SU-DHL-6 (cell line): Measurements from ENCODE around the gene OLFM4.

ENCODE experiments used
- H2AFZ ChIP-seq: fragments of 200-600 bp; sonication (generic); 2 replicates; pipeline ENCODE4 v1.6.1; 2014; ENCODE audit warnings: low read depth, mild to moderate bottlenecking, moderate library complexity, mixed read lengths, antibody characterized with exemption, low read length; ENCODE audit not compliant: severe bottlenecking
- H3F3A ChIP-seq: fragments of 200-600 bp; shearing (Covaris generic); 2 replicates; pipeline ENCODE4 v1.6.0; 2016; ENCODE audit warnings: antibody characterized with exemption, mild to moderate bottlenecking; ENCODE audit not compliant: insufficient read depth
- H3K27ac ChIP-seq: fragments of 200-600 bp; sonication (generic); 2 replicates; pipeline ENCODE4 v1.5.1; 2016; ENCODE audit warnings: low read depth, mild to moderate bottlenecking, low read length, moderate library complexity, mixed read lengths
- H3K27me3 ChIP-seq: fragments of 200-600 bp; sonication (generic), shearing (Covaris generic); 2 replicates; pipeline ENCODE4 v1.6.0; 2014; ENCODE audit warnings: mild to moderate bottlenecking, low read length
- H3K36me3 ChIP-seq: fragments of 200-600 bp; sonication (generic); 2 replicates; pipeline ENCODE4 v1.6.1; 2014; ENCODE audit warnings: mild to moderate bottlenecking, low read length, mixed read lengths
- H3K4me2 ChIP-seq: fragments of 300-600, 200-600 bp; shearing (Covaris generic), sonication (generic); 2 replicates; pipeline ENCODE4 v1.6.0; 2014; ENCODE audit warnings: low read length, low read depth, mild to moderate bottlenecking; ENCODE audit not compliant: poor library complexity, severe bottlenecking
- H3K4me3 ChIP-seq: fragments of 200-600 bp; sonication (generic); 2 replicates; pipeline ENCODE4 v1.5.1; 2014; ENCODE audit warnings: antibody characterized with exemption, low read length, mild to moderate bottlenecking, mixed read lengths; ENCODE audit not compliant: insufficient read depth, poor library complexity, severe bottlenecking
- H3K79me2 ChIP-seq: fragments of 200-600 bp; sonication (generic); 2 replicates; pipeline ENCODE4 v1.6.1; 2014; ENCODE audit warnings: mild to moderate bottlenecking, low read length, moderate library complexity; ENCODE audit not compliant: insufficient read depth
- H3K9ac ChIP-seq: fragments of 200-600 bp; sonication (generic); 2 replicates; pipeline ENCODE4 v1.7.0; 2014; ENCODE audit warnings: mild to moderate bottlenecking, low read length
- H3K9me2 ChIP-seq: fragments of 200-600 bp; sonication (generic); replicated peaks from 2 replicates; pipeline ENCODE4 v1.6.1; 2014; ENCODE audit warnings: low read length; ENCODE audit not compliant: insufficient read depth
- H3K9me3 ChIP-seq: fragments of 200-600 bp; sonication (generic); 2 replicates; pipeline ENCODE4 v1.6.1; 2014; ENCODE audit warnings: low read length, mixed read lengths; ENCODE audit not compliant: insufficient read depth
- H4K20me1 ChIP-seq: fragments of 200-600 bp; sonication (generic); 2 replicates; pipeline ENCODE4 v1.6.1; 2014; ENCODE audit warnings: low read depth, mild to moderate bottlenecking, antibody characterized with exemption, low read length, moderate library complexity, mixed read lengths
- CTCF ChIP-seq: fragments of 200-600 bp; sonication (generic); IDR thresholded peaks from one replicate; pipeline ENCODE4 v1.5.1; 2017; ENCODE audit warnings: antibody characterized with exemption, mild to moderate bottlenecking, low read length, moderate library complexity; ENCODE audit not compliant: insufficient read depth, poor library complexity, severe bottlenecking
- EZH2phosphoT487 ChIP-seq: fragments of 200-600 bp; sonication (generic), shearing (Covaris generic); conservative IDR thresholded peaks from 2 replicates; pipeline ENCODE4 v1.6.1; 2018; ENCODE audit warnings: mild to moderate bottlenecking, antibody characterized with exemption, low read length, moderate library complexity, mixed read lengths

OLFM4 gene

DNA sequence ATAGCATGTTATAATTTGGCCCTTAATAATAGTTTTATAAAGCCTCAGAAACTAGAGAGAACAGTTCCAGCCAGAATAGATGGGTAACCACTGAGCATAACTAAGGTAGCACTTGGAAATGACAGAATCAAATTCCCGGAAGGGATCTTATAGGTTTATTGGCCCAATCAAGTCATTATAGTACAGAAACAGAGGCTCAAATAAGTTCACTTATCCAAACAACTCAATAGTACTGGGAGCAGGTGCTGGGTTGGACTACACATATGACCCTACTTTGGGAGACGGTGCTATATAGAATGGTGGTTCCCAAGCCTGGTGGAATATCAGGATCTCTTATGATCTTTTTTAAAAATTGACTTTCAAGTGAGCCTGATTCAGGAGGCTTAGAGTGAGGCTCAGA, 32.7 kb upstream of the OLFM4 start:
- no peaks in the 10 kb centered on the region for H4K20me1 ChIP-seq
- no peaks in the 10 kb centered on the region for H3K79me2 ChIP-seq
- H3K4me2 ChIP-seq: no peak overlapping the region

GRCh38 chr13:52997951-52998876, 30.4 kb upstream of the OLFM4 start:
- H3K4me2 ChIP-seq: no peak overlapping the region
- no peaks in the 10 kb centered on the region for H3F3A ChIP-seq
- TF ChIP-seq EZH2phosphoT487 (no peak), CTCF (no peak)
- no peaks in the 10 kb centered on the region for H3K79me2 ChIP-seq
- no peak overlapping the region for H2AFZ ChIP-seq
- no peak overlapping the region for H3K27ac ChIP-seq
- no peak overlapping the region for H3K4me3 ChIP-seq
- no peaks in the 10 kb centered on the region for H3K36me3 ChIP-seq
- H4K20me1 ChIP-seq: no peaks in the 10 kb centered on the region
- H3K9me3 ChIP-seq: no peaks in the 10 kb centered on the region
- H3K27me3 ChIP-seq: no peaks in the 10 kb centered on the region
- no peak overlapping the region for H3K9ac ChIP-seq
- no peaks in the 10 kb centered on the region for H3K9me2 ChIP-seq

More for the DNA sequence above, 32.7 kb upstream of the OLFM4 start:
- no peak overlapping the region for H3K9ac ChIP-seq
- no peak overlapping the region for H3K4me3 ChIP-seq
- H3K9me2 ChIP-seq: no peaks in the 10 kb centered on the region
- H3K27ac ChIP-seq: no peak overlapping the region
- no peaks in the 10 kb centered on the region for H3F3A ChIP-seq
- H3K36me3 ChIP-seq: no peaks in the 10 kb centered on the region
- no peak overlapping the region for H2AFZ ChIP-seq
- H3K27me3 ChIP-seq: no peaks in the 10 kb centered on the region
- TF ChIP-seq EZH2phosphoT487: no peak
- TF ChIP-seq CTCF: no peak
- no peaks in the 10 kb centered on the region for H3K9me3 ChIP-seq

GRCh38 chr13:52999093-52999696, 29.4 kb upstream of the OLFM4 start:
- H3F3A ChIP-seq: no peaks in the 10 kb centered on the region
- no peaks in the 10 kb centered on the region for H3K36me3 ChIP-seq
- no peak overlapping the region for H3K4me2 ChIP-seq
- TF ChIP-seq CTCF (no peak), EZH2phosphoT487 (no peak)
- H3K9me2 ChIP-seq: no peaks in the 10 kb centered on the region
- no peaks in the 10 kb centered on the region for H3K27me3 ChIP-seq
- no peak overlapping the region for H3K4me3 ChIP-seq
- H3K27ac ChIP-seq: no peak overlapping the region
- H4K20me1 ChIP-seq: no peaks in the 10 kb centered on the region
- no peaks in the 10 kb centered on the region for H3K9me3 ChIP-seq
- H3K79me2 ChIP-seq: no peaks in the 10 kb centered on the region
- no peak overlapping the region for H2AFZ ChIP-seq
- H3K9ac ChIP-seq: no peak overlapping the region
